GM12801 (cell line): Measurements from ENCODE around the gene SMARCAL1.

Experiments used
- CTCF ChIP-seq: IDR thresholded peaks from one replicate; pipeline ENCODE4 v1.5.1; 2011; ENCODE audit warnings: control low read depth; ENCODE audit not compliant: insufficient read length; ENCODE audit errors: extremely low read depth

SMARCAL1 gene

GRCh38 chr2:216473187-216473586 is 60.9 kb downstream of the SMARCAL1 start:
- TF ChIP-seq CTCF = no peak

- no peak for TF ChIP-seq CTCF
Measured at GRCh38 chr2:216474925-216475670, 62.8 kb downstream of the SMARCAL1 start.

- no peak for TF ChIP-seq CTCF
Measured at GRCh38 chr2:216475767-216476166, 63.5 kb downstream of the SMARCAL1 start.

GRCh38 chr2:216477283-216478035 is 65.2 kb downstream of the SMARCAL1 start:
- no peak for TF ChIP-seq CTCF

GRCh38 chr2:216478151-216478550 is 65.9 kb downstream of the SMARCAL1 start:
- no peak for TF ChIP-seq CTCF

GRCh38 chr2:216478791-216479190 is 66.5 kb downstream of the SMARCAL1 start:
- no peak for TF ChIP-seq CTCF

GRCh38 chr2:216480221-216480620 is 67.9 kb downstream of the SMARCAL1 start:
- TF ChIP-seq CTCF = no peak
